NB4 (cell line): Measurements from ENCODE around the gene TPBGL.

Experiments
- MYC ChIP-seq: IDR thresholded peaks from 2 replicates; pipeline ENCODE4 v1.6.1; 2011; ENCODE audit warnings: low read depth, low read length
- POLR2A ChIP-seq: IDR thresholded peaks from 2 replicates; pipeline ENCODE4 v1.6.1; 2011; ENCODE audit warnings: mild to moderate bottlenecking; ENCODE audit not compliant: insufficient read length; ENCODE audit errors: extremely low read depth
- TF ChIP-seq, protein P1 (sequence below): IDR thresholded peaks from one replicate; pipeline ENCODE4 v1.5.1; 2012; ENCODE audit warnings: low read depth, low read length
- TF ChIP-seq, protein P2 (sequence below): IDR thresholded peaks from 2 replicates; pipeline ENCODE4 v1.6.1; 2011; ENCODE audit warnings: low read depth, low read length

GRCh38 chr11:75279273-75279672 lies 38.7 kb downstream of the TPBGL start:
- TF ChIP-seq, protein P1, sequence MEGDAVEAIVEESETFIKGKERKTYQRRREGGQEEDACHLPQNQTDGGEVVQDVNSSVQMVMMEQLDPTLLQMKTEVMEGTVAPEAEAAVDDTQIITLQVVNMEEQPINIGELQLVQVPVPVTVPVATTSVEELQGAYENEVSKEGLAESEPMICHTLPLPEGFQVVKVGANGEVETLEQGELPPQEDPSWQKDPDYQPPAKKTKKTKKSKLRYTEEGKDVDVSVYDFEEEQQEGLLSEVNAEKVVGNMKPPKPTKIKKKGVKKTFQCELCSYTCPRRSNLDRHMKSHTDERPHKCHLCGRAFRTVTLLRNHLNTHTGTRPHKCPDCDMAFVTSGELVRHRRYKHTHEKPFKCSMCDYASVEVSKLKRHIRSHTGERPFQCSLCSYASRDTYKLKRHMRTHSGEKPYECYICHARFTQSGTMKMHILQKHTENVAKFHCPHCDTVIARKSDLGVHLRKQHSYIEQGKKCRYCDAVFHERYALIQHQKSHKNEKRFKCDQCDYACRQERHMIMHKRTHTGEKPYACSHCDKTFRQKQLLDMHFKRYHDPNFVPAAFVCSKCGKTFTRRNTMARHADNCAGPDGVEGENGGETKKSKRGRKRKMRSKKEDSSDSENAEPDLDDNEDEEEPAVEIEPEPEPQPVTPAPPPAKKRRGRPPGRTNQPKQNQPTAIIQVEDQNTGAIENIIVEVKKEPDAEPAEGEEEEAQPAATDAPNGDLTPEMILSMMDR: no peak
- TF ChIP-seq MYC (no peak), POLR2A (no peak)
- TF ChIP-seq, protein P2, sequence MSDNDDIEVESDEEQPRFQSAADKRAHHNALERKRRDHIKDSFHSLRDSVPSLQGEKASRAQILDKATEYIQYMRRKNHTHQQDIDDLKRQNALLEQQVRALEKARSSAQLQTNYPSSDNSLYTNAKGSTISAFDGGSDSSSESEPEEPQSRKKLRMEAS: no peak
